Activated CD4-positive, CD25-positive, alpha-beta regulatory T cell treated with anti-CD3 and anti-CD28 coated beads, Interleukin-2, amount 50 U/mL, for 16 hours (primary cell): ENCODE results near the gene CMTR2.
"Not testable (repeated sequence)": the region's sequence is repeated elsewhere in the genome, so short reads cannot be mapped to it uniquely, and the experiment has no call there.

Experiments used
- DNase-seq: peaks from one replicate; pipeline ENCODE4 v3.0.0-alpha.2; 2020; ENCODE audit warnings: low read depth, low spot score

The CMTR2 gene, protein sequence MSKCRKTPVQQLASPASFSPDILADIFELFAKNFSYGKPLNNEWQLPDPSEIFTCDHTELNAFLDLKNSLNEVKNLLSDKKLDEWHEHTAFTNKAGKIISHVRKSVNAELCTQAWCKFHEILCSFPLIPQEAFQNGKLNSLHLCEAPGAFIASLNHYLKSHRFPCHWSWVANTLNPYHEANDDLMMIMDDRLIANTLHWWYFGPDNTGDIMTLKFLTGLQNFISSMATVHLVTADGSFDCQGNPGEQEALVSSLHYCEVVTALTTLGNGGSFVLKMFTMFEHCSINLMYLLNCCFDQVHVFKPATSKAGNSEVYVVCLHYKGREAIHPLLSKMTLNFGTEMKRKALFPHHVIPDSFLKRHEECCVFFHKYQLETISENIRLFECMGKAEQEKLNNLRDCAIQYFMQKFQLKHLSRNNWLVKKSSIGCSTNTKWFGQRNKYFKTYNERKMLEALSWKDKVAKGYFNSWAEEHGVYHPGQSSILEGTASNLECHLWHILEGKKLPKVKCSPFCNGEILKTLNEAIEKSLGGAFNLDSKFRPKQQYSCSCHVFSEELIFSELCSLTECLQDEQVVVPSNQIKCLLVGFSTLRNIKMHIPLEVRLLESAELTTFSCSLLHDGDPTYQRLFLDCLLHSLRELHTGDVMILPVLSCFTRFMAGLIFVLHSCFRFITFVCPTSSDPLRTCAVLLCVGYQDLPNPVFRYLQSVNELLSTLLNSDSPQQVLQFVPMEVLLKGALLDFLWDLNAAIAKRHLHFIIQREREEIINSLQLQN

DNA sequence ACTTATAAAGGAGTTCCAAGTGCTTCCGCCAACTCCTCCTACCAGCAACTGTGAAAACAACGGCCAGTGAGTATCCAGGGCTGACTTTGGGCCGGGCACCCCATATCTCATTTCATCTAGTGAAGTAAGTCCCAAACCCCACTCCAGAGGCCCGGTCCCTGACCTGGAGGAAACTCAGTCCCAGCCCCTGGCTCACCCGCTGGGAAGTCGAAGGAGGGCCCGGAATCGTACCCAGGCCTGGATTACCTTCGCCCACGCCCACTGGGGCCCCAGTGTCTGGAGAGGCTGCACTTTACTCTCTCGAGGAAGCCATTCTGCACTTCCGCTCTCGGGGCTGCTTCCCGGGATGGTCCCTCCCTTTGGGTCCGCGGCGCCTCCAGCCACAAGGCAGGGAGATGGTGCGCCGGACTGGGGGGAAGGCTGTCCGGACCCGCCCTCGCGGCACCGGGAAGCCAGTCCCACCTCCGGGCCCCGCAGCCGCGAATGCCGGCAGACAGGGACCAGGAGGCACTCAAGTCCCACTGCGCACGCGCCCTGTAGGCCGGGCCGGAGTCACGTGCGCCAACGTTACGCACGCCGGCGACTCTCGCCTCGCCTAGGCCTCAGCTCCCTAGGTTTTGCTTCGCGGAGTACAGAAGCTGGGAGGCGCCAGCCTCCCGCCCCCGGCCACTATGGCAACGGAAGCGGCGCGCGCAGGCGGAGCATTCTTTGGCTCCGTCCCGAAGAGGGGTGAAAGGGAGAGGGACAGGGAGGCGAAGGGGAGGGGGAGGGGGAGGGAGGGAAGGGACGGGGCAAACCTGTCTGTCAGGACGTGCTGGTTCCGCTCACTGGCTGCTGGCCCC is at the start of gene CMTR2:
Gene CMTR2 (minus strand): TSS at position 513 of the 842 bp plus-strand sequence. CDS start 3,482 bp downstream, outside the sequence.
- peak; percentile 73 for DNase-seq

DNA sequence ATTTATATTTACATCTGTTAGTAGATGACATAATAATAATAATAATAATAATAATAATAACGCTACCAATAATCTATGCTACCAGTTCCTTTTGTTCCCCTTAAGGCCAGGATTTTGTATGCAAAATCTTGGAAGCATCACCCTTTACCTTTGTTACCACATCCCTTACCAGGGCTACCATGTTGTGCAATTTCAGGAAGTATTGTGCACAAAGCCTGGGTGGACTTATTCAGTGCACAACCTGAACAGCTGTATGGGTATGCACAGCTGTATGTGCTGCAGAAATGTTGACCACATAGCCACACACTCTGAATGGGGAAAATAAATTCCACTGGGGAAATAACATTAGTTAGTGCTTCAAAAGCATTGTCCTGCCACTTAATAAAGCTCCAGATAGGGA is 49.4 kb upstream of the CMTR2 start:
- no peak for DNase-seq

DNA sequence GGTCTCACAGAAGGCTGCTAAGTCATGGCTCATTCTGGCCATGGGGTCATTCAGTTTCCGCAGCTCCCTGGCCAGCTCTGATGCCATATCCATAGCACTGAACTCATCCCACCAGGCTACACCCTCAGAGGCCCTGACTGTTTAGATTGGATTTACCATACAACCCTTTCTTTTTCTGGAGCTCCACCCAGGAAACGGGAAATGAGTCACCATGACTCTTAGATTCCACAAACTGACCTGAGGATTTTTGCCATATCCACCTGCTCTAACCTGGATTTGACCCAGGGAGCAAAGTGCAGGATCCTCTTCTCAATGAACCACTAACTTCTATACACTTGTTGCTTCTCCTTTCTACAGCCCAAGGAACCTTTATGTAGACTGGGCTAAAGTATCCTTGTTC is 49.0 kb upstream of the CMTR2 start:
- no peak for DNase-seq

DNA sequence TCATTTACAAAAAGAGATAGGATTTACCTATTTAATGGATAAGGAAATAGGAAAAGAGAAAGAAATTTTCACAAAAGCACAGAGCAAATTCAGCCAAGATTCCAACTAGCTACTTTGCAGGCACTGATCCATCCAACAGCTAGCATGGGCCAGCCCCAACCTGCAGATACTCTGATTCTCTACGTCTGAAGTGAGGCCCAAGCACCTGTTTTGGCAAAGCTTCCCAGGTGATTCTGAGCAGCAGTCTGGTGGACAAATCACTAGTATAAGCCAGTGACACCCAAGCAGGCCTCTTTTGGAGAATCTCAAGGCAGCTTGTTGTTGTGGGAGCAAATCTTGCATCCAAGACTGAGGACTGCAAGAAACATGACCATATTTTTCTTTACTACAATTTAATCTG is 48.4 kb upstream of the CMTR2 start:
- DNase-seq, result no peak

DNA sequence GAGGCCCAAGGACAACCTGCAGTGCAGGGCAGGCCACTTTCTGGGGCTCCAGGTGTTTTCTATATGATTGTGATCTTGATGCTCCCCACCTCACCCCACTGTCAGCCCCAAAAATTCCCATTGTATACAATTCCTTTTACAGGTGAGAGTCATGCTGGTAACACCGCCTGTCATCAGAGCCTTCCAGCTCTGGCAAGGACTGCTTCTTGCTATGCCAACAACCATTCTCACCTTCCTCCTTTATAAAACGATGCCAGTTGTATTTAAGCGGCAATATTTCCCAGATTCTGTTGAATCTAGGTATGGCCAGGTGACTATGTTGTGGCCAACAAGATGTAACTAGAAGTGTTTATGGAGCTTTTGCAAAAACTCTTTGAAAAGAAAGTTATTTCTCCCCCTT is 38.9 kb upstream of the CMTR2 start:
- DNase-seq, result no peak

DNA sequence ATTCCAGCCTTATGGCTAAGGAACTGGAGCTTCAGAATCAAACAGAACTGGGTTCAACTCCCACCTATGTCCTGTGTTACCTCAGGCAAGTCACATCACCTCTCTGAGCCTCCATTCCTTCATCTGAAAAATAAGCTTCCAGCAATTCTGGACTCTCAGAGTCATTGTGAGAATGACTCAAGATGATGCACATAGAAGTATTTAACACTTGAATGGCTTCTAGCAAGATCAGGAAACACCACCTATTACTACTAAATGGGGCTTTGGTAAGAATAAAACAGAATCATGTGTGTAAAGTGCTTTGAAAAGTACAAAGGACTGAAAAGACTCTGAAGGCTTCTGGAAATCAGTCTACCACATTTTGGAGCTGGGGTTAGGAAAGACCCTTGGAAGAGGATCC is 38.5 kb upstream of the CMTR2 start:
- DNase-seq, result no peak

DNA sequence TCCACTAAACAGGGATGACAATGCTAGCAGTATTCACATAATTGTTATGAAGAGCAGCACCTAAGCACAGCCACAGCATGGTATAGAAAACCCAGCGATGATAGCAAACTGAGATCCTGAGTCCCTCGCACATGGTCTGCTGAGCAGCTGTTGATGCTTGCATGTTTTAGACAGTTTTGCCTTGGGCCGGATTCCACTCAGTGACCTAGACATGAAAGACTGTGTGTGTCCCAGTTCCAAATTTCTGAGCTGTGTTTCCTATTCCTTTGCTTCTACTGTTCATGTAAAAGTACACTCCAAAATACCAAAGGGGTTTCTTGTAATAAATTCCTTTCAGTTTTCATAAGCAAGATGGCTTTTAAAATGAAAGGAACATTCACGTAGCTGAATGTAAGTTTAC is 30.8 kb upstream of the CMTR2 start:
- DNase-seq, result no peak

DNA sequence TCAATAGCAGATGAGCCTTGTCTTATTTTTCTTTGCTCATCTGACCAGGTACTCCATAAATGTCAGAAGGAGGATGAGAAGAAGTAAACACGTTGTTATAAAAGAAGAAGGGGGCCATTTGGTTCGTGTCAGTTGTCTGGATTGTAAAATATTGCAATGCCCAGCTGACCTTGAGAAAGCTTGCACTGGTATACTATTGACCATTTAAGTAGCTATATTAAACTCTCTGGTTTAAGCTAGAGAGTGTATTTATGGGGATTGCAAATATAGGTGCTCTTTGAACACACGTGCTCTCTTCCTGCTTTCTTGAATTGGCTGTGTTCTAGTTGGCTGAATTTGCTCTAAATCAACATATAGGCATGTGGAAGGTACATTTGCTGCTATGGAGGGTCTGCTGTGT is 26.1 kb upstream of the CMTR2 start:
- no peak for DNase-seq

DNA sequence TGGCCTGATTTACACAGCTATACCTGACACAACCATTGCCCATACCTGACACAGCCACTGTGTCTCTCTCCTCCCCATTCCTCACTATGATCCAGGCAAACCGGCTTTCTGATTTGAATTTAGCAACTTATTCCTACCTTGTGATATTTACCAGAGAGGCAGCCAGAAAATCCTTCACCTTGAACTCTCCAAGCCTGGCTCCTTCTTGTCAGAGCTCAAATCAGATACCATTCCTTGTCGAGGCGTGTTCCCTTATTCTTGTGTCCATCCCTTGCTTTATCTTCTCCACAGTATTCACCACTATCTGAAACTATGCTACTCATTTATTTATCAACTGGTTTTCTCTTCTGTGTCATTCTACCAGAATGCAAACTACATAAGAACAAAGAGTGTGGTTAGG is 24.4 kb upstream of the CMTR2 start:
- DNase-seq, result not testable (repeated sequence)

DNA sequence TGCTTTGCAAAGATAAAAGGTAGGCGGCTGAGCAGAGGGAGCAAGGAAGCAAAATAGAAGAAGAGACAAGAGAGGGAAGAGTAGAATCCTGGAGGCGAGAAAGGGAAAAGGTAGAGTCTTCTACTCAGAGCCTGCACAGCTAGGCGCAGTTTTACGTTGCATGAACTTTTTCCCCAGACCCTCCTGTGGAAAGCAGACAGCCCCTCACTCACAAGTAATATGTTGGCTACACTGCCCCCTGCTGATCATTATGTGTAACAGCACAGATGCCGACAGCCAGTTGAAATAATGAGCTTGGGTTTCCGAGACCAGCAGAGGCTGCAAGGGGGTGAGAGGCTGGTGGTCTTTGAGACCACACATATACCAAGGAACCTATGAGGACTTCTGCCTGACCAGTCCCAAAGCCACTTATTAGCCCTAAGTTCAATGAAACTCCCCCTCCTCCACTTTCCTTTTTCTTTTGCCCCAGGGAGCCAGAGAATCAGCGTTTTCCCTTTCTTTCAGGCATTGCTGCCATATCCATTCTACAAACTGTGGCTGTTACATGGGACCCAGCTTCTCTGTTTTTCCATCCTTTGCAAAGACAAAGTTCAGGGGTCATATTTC is 22.5 kb upstream of the CMTR2 start:
- peak; percentile 10 for DNase-seq

DNA sequence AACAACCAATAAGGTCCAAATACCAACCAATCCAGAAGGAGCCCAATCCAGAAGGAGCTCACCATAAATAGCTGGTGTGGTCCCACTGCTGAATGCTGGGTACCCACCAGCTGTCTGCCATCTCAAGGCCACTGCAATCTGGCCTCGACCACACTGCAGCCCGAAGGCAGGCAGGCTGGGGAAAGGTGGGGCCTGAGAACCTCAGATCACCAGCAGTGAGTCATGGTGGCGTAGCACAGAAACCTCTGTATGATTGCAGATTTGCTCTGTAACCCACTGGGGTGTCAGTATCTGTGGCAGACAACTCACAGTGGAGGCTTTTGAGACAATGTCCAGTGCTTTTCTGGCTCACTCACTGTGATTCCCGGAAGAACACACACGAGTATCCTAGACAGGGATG is 14.7 kb upstream of the CMTR2 start:
- no peak for DNase-seq

DNA sequence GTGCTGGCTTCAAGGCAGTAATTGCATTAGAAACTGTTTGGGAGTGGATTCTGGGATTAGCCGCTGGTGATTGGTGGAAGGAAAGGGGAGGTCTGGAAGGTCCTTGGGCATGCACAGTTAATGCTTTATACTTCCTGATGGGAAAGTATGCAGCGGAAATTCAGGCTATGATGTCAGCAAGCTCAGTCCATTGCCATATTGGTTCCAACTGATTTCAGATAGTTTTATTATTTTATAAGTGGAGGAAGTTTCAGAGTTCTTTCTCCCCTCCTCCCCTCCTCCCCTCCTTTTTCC is 8.1 kb upstream of the CMTR2 start:
- DNase-seq, result no peak

DNA sequence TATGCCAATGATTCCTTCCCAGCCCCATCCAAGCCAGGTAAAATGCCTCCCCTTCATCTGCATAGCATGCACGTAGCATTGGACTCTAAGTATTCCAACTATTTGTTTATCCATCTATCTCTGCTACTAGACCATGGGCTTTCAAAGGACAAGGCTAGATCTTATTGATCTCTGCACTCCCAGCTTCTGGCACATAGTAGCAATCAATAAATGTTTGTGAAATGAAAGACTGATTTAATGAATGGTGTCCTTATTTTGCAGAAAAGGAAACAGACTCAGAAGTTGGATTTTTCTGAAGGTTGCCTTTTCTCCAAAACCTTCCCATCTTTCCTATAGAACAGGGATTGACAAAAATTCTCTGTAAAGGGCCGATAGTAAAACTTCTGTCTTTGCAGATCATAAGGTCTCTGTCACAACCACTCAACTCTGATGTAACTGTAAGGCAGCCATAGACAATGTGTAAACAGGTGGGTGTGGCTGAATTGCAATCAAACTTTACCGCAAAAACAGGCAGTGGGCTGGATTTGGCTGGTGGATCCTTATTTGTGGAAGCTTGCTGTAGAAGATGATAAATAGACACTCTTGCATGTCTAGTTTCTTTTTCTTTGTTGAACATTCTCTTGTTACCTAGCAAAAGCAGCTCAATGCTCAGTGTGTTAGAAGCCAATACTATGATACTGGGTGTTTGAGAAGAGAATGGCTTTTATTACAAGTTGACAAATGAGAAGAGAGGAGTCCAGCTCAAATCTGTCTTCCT is 7.6 kb upstream of the CMTR2 start:
- DNase-seq, result no peak

DNA sequence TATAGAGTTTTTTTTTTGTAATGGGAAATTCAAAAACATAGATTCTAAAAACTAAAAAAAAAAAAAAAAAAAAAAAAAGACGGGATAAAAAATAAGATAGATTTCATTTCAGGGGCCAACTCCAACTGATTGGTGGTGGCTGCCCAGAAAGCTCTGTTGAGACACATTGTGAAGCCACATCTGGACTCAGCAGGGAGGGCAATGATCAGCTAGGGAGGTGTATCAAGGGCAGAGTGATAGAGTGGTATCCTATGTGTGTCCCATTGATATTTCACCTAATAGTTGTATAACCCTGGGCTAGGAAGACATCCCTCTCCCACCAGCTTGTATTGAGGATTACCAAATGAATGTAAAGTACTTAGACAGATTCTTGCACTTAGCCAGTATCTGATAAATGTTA is 6.7 kb upstream of the CMTR2 start:
- no peak for DNase-seq

DNA sequence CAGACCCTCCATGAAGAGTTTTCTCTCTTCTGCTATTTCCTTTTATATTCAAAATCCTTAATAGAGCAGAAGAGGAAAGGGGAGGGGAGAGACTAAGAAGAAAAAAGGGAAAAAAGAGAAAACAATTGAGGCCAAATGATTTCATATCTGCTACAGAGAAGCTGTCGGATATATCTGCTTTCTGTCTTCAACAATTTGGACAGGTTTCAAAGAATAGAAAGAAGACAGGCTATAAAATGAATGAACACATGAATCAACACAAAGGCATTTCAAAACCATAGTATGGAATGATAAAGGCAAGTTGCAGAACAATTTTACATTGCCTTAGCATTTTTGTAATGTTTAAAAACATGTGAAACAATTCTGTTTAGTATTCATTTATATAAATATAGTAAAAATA is 4.7 kb upstream of the CMTR2 start:
- no peak for DNase-seq

DNA sequence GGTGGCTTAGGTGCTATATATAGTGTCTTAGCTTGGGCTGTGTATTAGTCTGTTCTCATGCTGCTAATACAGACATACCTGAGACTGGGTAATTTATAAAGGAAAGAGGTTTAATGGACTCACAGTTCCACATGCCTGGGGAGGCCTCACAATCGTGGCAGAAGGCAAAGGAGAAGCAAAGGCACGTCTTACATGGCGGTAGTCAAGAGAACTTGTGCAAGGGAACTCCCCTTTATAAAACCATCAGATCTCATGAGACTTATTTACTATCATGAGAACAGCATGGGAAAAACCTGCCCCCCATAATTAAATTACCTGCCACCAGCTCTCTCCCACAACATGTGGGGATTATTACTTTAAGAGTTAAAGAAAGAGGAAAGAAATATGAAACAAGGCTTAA is 2.9 kb upstream of the CMTR2 start:
- not testable (repeated sequence) for DNase-seq

DNA sequence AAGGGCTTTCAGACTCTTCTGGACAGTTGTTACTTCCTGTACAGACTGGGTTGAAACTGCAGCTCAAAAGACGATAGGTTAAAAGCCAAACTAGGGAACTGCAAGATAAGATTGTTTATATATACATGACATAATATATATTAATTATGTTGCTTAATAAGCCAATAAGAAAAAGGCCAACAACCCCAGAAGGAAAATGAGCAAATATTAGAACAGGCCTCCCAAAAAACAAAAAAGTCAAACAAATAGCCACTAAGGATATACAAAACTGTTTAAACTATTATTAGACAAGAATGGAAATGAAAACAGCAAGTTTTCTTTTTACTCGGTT is 495 bp upstream of the CMTR2 start:
- no peak for DNase-seq

DNA sequence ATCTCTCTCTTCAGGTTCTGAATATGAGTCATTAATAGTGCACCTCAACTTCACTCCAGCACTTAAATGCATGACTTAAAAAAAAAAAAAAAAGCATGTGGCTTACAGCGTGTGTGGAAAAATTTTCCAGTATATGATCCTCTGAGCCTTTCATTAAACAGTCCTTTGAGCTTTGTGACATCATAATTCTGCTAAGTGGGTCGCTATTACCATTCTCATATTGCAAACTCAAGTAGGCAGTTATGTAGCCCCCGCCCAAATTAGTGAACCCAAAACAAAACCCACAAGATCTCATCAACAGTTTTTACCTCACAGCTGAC is 672 bp downstream of the CMTR2 start:
- no peak for DNase-seq

DNA sequence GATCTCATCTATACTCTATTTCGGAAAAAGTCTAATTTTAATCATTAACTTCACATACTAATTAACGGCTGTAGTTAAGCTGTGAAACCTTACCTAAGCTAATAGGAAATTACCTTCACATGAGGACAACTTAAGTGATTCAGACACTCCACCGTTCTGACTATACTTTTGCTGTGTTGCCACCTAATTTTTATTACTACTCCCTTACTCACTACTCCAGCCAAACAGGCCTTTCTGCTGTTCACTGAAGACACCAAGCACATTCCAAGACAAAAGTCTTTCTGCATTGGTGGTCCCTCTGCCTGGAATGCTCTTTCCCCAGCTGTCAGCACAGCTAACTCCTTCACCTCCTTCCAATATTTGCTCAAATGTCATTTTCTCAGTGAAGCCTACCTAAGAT is 1.3 kb downstream of the CMTR2 start:
- no peak for DNase-seq

DNA sequence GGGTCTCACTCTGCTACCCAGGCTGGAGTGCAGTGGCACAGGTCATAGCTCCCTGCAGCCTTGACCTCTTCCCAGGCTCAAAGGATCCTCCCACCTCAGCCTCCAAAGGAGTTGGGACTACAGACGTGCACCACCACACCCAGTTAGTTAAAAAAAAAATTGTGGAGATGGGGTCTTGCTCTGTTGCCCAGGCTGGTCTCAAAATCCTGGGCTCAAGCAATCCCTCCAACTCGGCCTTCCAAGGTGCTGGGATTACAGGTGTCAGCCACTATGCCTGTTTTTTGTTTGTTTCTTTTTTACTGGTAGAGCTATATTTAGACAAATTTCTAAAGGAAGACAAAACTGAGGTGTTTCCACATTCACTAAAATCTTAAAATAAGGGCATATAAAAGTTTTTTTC is 1.7 kb downstream of the CMTR2 start:
- DNase-seq, result no peak

DNA sequence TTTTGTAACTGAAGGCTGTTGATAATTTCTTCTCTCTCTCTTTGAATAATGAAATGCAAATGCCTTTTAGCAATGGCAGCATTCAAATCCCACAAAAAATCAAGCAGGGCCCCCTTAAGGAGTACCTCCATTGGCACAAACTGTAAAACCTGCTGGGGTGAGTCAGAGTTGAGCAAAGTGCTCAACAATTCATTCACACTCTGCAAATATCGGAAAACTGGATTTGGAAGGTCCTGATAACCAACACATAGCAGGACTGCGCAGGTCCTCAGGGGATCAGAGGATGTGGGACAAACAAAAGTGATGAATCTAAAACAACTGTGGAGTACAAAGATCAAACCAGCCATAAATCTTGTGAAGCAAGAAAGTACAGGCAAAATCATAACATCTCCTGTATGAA is 5.6 kb downstream of the CMTR2 start:
- DNase-seq, result no peak

DNA sequence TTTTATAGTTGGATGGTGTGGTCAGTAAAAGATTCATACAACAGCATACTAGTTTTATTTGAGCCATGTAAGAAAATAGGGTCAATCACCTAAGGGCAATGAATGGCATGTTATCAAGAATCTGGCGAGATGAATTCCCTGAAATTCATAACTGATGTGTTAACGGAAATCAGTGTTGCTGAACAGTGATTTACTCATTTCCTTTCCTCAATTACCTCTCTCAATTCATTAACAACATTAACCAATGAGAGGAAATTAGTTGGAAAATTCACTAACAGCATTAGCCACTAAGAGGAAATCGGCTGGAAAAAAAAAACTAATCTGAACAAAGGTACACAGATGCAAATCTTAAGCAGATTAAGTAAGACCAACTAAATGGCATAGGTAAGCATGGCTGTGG is 6.3 kb downstream of the CMTR2 start:
- no peak for DNase-seq
